ENCODE data around the gene LCLAT1. TPM values are rescaled to one million over a fixed set of nuclear protein-coding genes. Genes with fewer than 3 reads are reported as not detected.

Gene LCLAT1
- total RNA-seq, 4 donors from 2014 or later = 10.3 to 20.6 (median 17.7) TPM

DNA sequence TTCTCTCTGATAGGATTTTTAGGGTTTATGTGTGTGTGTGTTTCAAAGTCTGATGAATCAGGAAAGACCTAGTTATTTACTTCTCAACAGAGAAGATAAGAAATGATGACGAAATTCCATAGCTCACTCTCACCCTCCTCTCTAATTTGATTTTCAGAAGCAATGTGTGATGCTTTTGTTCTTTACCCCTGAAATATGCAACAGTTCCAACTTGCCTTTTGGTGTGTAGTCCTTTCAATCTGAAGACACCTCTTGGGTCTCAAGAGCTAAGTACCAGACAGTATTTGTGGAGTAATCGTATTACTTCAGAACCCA is 18.7 kb upstream of the LCLAT1 start:
- H3K27ac ChIP-seq = no peak overlapping the region
- TF ChIP-seq POLR2AphosphoS5 (IDR thresholded peaks at IDR 0.05) = no peak
- TF ChIP-seq, protein P1, sequence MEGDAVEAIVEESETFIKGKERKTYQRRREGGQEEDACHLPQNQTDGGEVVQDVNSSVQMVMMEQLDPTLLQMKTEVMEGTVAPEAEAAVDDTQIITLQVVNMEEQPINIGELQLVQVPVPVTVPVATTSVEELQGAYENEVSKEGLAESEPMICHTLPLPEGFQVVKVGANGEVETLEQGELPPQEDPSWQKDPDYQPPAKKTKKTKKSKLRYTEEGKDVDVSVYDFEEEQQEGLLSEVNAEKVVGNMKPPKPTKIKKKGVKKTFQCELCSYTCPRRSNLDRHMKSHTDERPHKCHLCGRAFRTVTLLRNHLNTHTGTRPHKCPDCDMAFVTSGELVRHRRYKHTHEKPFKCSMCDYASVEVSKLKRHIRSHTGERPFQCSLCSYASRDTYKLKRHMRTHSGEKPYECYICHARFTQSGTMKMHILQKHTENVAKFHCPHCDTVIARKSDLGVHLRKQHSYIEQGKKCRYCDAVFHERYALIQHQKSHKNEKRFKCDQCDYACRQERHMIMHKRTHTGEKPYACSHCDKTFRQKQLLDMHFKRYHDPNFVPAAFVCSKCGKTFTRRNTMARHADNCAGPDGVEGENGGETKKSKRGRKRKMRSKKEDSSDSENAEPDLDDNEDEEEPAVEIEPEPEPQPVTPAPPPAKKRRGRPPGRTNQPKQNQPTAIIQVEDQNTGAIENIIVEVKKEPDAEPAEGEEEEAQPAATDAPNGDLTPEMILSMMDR (IDR thresholded peaks at IDR 0.05) = no peak
- no peak for TF ChIP-seq EP300 (IDR thresholded peaks at IDR 0.05)
- TF ChIP-seq POLR2A (IDR thresholded peaks at IDR 0.05) = no peak
- 92% methylated on average over 2 of the region's 2 CpGs for WGBS
- no peak for DNase-seq (ENCODE audit: low spot score in 2 of 2)
- H3K4me3 ChIP-seq = no peak overlapping the region
- no peaks in the 10 kb centered on the region for H3K9me3 ChIP-seq
- H3K4me1 ChIP-seq = peaks cover 17% of the 10 kb centered on the region
- H3K27me3 ChIP-seq = no peaks in the 10 kb centered on the region
- no peaks in the 10 kb centered on the region for H3K36me3 ChIP-seq

DNA sequence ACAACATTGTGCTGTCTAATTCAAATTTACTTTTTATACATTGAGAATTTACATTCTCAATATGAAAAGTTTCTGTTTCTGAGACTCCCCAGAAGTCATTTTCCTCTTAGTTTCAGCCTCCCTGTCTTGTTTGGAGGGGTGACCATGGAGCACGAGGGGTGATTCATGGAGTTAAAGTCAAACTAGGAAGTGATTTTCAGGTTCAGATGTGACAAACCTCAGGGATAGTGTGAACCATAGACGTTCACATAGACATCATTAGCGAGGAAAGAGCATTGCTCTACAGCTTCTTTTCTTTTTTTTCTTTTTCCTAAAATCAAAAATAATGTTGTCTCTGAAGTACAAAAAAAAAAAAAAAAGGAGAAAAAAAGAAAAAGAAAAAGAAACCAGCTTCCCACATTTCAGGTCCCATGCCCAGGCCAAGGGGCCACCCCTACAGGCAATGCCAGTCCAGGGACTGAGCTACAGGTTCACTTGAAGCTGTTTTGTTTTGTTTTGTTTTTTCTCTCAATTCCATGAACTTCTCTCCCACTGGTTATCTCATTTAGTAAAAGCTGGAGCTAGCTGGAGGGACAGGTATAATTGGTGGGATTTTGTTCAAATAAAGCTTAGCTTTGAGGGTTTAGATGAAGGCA is 18.1 kb upstream of the LCLAT1 start:
- Histone ChIP-seq H3K27ac (no peak overlapping the region), H3K9me3 (no peaks in the 10 kb centered on the region), H3K36me3 (no peaks in the 10 kb centered on the region), H3K4me1 (peaks cover 15% of the 10 kb centered on the region), H3K4me3 (no peak overlapping the region), H3K27me3 (no peaks in the 10 kb centered on the region)
- 85% methylated on average over 3 of the region's 3 CpGs for WGBS
- TF ChIP-seq, protein P1 (IDR thresholded peaks at IDR 0.05) = no peak
- TF ChIP-seq POLR2A (IDR thresholded peaks at IDR 0.05) = no peak
- no peak for TF ChIP-seq POLR2AphosphoS5 (IDR thresholded peaks at IDR 0.05)
- no peak for TF ChIP-seq EP300 (IDR thresholded peaks at IDR 0.05)
- no peak for DNase-seq (ENCODE audit: low spot score in 2 of 2)

DNA sequence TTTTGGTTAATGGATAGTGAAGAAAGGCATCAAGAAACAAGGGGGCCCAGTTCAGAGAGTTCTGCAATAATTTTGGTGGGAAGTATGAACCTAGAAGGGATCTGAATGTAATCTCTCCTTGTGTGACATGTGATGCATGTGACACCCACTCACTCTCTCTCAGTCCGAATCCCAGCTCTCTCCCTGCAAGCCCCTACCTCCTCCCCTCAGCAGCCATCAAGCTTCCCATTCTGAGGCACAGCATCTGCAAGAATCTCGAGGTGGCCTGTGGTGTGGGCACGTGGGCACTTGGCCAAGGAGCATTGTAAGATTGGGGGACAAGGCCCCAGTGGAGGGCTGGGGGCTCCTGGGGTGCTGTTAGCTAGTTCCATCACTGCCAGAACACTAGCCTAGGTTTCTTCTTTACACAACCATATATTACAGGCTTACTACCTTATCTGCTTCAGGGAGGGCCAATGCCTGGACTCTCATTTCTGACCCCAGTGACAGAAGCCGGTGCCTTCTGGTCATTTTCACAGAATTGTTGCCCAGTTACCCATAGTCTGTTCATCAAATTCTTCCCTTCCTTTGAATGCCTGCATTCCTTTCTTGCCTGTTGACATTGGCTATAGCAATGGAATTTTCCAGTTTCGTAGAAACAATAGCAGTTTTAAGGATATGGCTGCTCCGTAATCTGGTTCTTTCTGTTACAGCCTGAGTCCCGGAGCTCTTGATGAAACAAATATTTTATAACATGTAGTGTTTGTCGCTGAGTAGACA is 13.3 kb upstream of the LCLAT1 start:
- 77% methylated on average over 8 of the region's 8 CpGs for WGBS
- TF ChIP-seq POLR2AphosphoS5 (IDR thresholded peaks at IDR 0.05) (no peak), POLR2A (IDR thresholded peaks at IDR 0.05) (no peak), EP300 (IDR thresholded peaks at IDR 0.05) (no peak)
- TF ChIP-seq, protein P1 (IDR thresholded peaks at IDR 0.05) = no peak
- no peak overlapping the region for H3K27ac ChIP-seq
- H3K4me3 ChIP-seq = no peak overlapping the region
- H3K9me3 ChIP-seq = no peaks in the 10 kb centered on the region
- H3K36me3 ChIP-seq = no peaks in the 10 kb centered on the region
- no peaks in the 10 kb centered on the region for H3K27me3 ChIP-seq
- H3K4me1 ChIP-seq = peaks cover 15% of the 10 kb centered on the region
- DNase-seq (ENCODE audit: low spot score in 2 of 2) = no peak

DNA sequence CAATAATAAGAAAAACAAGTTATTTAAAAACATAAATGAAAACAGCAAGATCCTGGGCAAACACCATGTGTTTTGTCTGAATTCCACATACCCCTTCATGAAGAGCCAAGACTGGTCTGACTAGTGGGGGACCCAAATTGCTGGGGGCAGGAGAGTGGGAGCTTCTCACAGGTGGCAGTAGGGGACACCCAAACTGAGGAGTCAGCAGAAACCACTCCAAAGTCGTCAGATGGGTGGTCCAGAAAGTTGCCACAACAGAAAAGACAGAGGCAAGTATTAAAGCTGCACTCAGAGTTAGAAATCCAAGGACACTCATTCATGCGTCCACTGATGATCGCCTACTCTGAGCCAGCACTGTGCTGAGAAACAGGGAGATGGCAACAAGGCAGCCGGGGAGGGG is 12.3 kb upstream of the LCLAT1 start:
- Histone ChIP-seq H3K36me3 (no peaks in the 10 kb centered on the region), H3K4me1 (peaks cover 15% of the 10 kb centered on the region), H3K27ac (no peak overlapping the region), H3K4me3 (no peak overlapping the region), H3K27me3 (no peaks in the 10 kb centered on the region), H3K9me3 (no peaks in the 10 kb centered on the region)
- DNase-seq (ENCODE audit: low spot score in 2 of 2) = no peak
- no peak for TF ChIP-seq EP300 (IDR thresholded peaks at IDR 0.05)
- TF ChIP-seq POLR2A (IDR thresholded peaks at IDR 0.05) = no peak
- TF ChIP-seq, protein P1 (IDR thresholded peaks at IDR 0.05) = no peak
- no peak for TF ChIP-seq POLR2AphosphoS5 (IDR thresholded peaks at IDR 0.05)
- 90% methylated on average over 4 of the region's 4 CpGs for WGBS

DNA sequence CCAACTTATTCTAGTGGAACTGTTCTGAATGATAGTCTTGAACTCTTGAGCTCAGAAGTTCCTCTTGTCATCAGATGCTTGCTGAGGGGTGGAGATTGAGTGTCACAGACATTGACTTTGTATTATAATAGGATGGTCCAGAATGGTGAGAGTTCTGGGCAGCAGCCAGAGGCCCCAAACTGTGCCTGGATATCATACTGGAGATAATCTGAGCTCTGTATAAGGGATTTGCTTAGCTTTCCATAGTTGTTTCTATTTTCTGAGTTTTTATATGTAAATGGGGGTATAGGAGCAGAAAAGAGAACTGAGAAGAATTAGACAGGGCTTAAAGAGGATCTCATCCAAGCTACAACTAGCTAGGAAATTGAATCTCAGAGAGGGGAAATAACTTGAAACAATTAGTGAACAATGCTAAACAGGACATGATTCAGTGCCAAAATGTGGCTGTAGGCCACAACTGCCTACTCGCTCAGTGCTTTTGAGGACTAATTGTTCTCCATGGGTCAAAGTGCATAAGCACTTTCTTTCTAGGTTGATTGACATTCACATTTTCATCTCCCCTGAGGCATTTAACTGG is 10.1 kb upstream of the LCLAT1 start:
- no peak overlapping the region for H3K27ac ChIP-seq
- no peak for DNase-seq (ENCODE audit: low spot score in 2 of 2)
- H3K36me3 ChIP-seq = no peaks in the 10 kb centered on the region
- WGBS = 57% methylated on average over 1 of the region's 1 CpG
- no peak for TF ChIP-seq POLR2AphosphoS5 (IDR thresholded peaks at IDR 0.05)
- no peak for TF ChIP-seq EP300 (IDR thresholded peaks at IDR 0.05)
- TF ChIP-seq, protein P1 (IDR thresholded peaks at IDR 0.05) = no peak
- no peak for TF ChIP-seq POLR2A (IDR thresholded peaks at IDR 0.05)
- H3K27me3 ChIP-seq = no peaks in the 10 kb centered on the region
- H3K4me3 ChIP-seq = no peak overlapping the region
- H3K4me1 ChIP-seq = peaks cover 15% of the 10 kb centered on the region
- no peaks in the 10 kb centered on the region for H3K9me3 ChIP-seq

All from suprapubic skin (tissue), 4 donors.